Suprapubic skin (tissue), 4 donors: ENCODE results near the gene DPF1.

Source experiments
- CTCF ChIP-seq, 2 donors: fragments of 200-600 bp in 1 of 2; fragments of 450-650 bp in 1 of 2; sonication (generic) in 1 of 2; IDR thresholded peaks; one replicate each; pipeline ENCODE4 v1.5.1; 2016 to 2019; ENCODE audit warnings: antibody characterized with exemption in 2 of 2, mild to moderate bottlenecking in 1 of 2, moderate library complexity in 1 of 2
- EP300 ChIP-seq: sonication (generic); formaldehyde crosslinking; IDR thresholded peaks from one replicate; pipeline ENCODE4 v1.6.1; 2017; ENCODE audit warnings: antibody characterized with exemption
- POLR2AphosphoS5 ChIP-seq, 3 donors: sonication (generic); formaldehyde crosslinking; IDR thresholded peaks; one replicate each; pipeline ENCODE4 v1.6.1; 2017; ENCODE audit warnings: antibody characterized with exemption in 3 of 3

GRCh38 chr19:38216785-38217641, 7.0 kb downstream of the DPF1 start:
- TF ChIP-seq CTCF (IDR thresholded peaks at IDR 0.05) (no peak), POLR2AphosphoS5 (IDR thresholded peaks at IDR 0.05) (no peak), EP300 (no peak)
